Activated CD4-positive, alpha-beta T cell treated with anti-CD3 and anti-CD28 coated beads, Interleukin-2, amount 10 ng/mL, durations not matched to agents 7 days and 5 days (primary cell): ENCODE measurements around the gene CDKL1. TPM values are rescaled to one million over a fixed set of nuclear protein-coding genes. Genes with fewer than 3 reads are reported as not detected.
A peak's percentile ranks its signal among the peaks of the same experiment; 100 is the strongest.

Experiments used
- CTCF ChIA-PET: fragments of 350-600 bp; sonication (Branson Sonifier 250); formaldehyde crosslinking; loops from one replicate; lab custom pipeline; 2021; ENCODE audit warnings: antibody characterized with exemption; lab: Charles Lee
- POLR2A ChIA-PET: fragments of 350-600 bp; sonication (Branson Sonifier 250); formaldehyde crosslinking; loops from one replicate; lab custom pipeline; 2021; ENCODE audit warnings: antibody characterized with exemption; lab: Charles Lee
- DNase-seq: peaks from one replicate; pipeline ENCODE4 v3.0.0-alpha.2; 2020
- H3K27ac Mint-ChIP-seq: one replicate; pipeline ENCODE4 v1.8.0; 2021; ENCODE audit warnings: mild to moderate bottlenecking, moderate library complexity, mixed read lengths
- H3K27me3 Mint-ChIP-seq: one replicate; pipeline ENCODE4 v1.8.0; 2021; ENCODE audit warnings: mixed read lengths
- H3K36me3 Mint-ChIP-seq: one replicate; pipeline ENCODE4 v1.8.0; 2021; ENCODE audit warnings: low read depth, mixed read lengths
- H3K4me1 Mint-ChIP-seq: one replicate; pipeline ENCODE4 v1.8.0; 2021; ENCODE audit warnings: mixed read lengths
- H3K4me3 Mint-ChIP-seq: one replicate; pipeline ENCODE4 v1.8.0; 2021; ENCODE audit warnings: mild to moderate bottlenecking, moderate library complexity, mixed read lengths
- H3K9me3 Mint-ChIP-seq: one replicate; pipeline ENCODE4 v1.8.0; 2021; ENCODE audit warnings: mixed read lengths
- total RNA-seq, 2 experiments: library from RNA; stranded (reverse); gene quantifications; one replicate each; pipeline ENCODE4 v1.2.3, GENCODE V29; 2021

The CDKL1 gene
- total RNA-seq, 2 experiments from 2014 or later: 11.5 to 14.6 TPM

- peak; percentile 92 for DNase-seq
- CTCF ChIA-PET: interaction anchor here (1.1 to 4.2 kb wide), 9 partner anchors 9 to 393 kb away, joined by 3 to 40 read pairs (median 3); no protein-coding TSS in a partner anchor
- Mint-ChIP-seq H3K9me3 (peaks cover 8% of the 10 kb centered on the region), H3K27me3 (no peaks in the 10 kb centered on the region), H3K36me3 (peaks cover 32% of the 10 kb centered on the region), H3K27ac (peak within 1 kb of the TSS; percentile 92), H3K4me1 (peaks cover 45% of the 10 kb centered on the region), H3K4me3 (peak within 1 kb of the TSS; percentile 81)
- POLR2A ChIA-PET: interaction anchor here (1.2 kb wide), 1 partner anchor 9 kb away, joined by 8 read pairs; no protein-coding TSS in a partner anchor
Measured at GRCh38 chr14:50311972-50312733, 84.5 kb downstream of the CDKL1 start, which contains the start of the genes DMAC2L and L2HGDH. DMAC2L (plus strand) TSS chr14:50312324; CDS start chr14:50321488, 9,164 bp downstream. L2HGDH (minus strand) TSS chr14:50312229; CDS start chr14:50312150, 79 bp downstream.

DNA sequence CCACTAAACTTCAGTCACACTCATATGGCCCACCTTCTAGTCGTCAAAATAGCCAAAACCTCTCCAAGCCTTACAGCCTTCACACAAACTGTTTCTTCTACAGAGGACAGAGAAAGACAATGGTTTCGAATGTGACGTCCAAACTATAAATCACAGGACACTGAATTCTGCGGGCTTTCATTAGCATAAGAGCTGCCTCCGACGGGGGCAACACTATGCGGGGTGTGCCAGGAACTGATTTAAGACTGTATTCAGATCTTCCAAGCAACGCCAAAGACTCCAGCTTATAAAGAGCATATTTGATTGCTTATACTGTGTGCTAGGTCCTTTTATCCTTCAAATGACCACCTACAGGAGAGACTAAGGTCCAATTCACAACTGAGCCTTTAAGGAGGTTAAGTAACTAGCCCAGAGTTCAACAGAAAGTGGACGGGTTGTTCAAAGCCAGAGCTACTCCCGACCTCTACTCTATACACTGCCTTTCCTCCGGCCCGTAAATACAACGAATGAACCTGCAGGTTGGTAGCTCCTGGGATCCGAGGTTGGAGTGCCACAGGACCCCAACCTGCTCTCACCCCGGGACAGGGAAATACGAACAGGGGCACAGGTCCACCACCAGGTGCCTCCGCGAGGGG is 85.2 kb downstream of the CDKL1 start:
- H3K27ac Mint-ChIP-seq: peak overlapping the region; percentile 92
- no peak for DNase-seq
- H3K36me3 Mint-ChIP-seq: peaks cover 29% of the 10 kb centered on the region
- CTCF ChIA-PET: interaction anchor here (0.9 to 4.2 kb wide), 13 partner anchors 9 to 449 kb away, joined by 3 to 40 read pairs (median 3); no protein-coding TSS in a partner anchor
- POLR2A ChIA-PET: interaction anchor here (0.5 to 1.2 kb wide), 3 partner anchors 10 to 730 kb away, joined by 3 to 8 read pairs (median 5); no protein-coding TSS in a partner anchor
- peaks cover 8% of the 10 kb centered on the region for H3K9me3 Mint-ChIP-seq
- H3K4me3 Mint-ChIP-seq: peak overlapping the region; percentile 81
- H3K27me3 Mint-ChIP-seq: no peaks in the 10 kb centered on the region
- peaks cover 43% of the 10 kb centered on the region for H3K4me1 Mint-ChIP-seq

GRCh38 chr14:50310445-50310844 is 86.2 kb downstream of the CDKL1 start:
- DNase-seq: no peak
- Mint-ChIP-seq H3K9me3 (peaks cover 8% of the 10 kb centered on the region), H3K27me3 (no peaks in the 10 kb centered on the region), H3K4me3 (peak overlapping the region; percentile 45), H3K36me3 (peaks cover 21% of the 10 kb centered on the region), H3K4me1 (peaks cover 39% of the 10 kb centered on the region), H3K27ac (no peak overlapping the region)
- ChIA-PET POLR2A (no interaction called here), CTCF (interaction anchor here (0.6 to 4.2 kb wide), 6 partner anchors 8 to 723 kb away, joined by 3 to 40 read pairs (median 3); no protein-coding TSS in a partner anchor)

- H3K9me3 Mint-ChIP-seq: peaks cover under 1% of the 10 kb centered on the region
- no peak overlapping the region for H3K4me3 Mint-ChIP-seq
- H3K27me3 Mint-ChIP-seq: no peaks in the 10 kb centered on the region
- peaks cover 31% of the 10 kb centered on the region for H3K4me1 Mint-ChIP-seq
- ChIA-PET POLR2A (no interaction called here), CTCF (interaction anchor here (1.0 to 1.9 kb wide), 2 partner anchors 13 to 455 kb away, joined by 4 read pairs; no protein-coding TSS in a partner anchor)
- DNase-seq: no peak
- peaks cover 6% of the 10 kb centered on the region for H3K36me3 Mint-ChIP-seq
- no peak overlapping the region for H3K27ac Mint-ChIP-seq
Measured at GRCh38 chr14:50308363-50308915, 88.2 kb downstream of the CDKL1 start.

- no peaks in the 10 kb centered on the region for H3K27me3 Mint-ChIP-seq
- no peak overlapping the region for H3K27ac Mint-ChIP-seq
- H3K4me3 Mint-ChIP-seq: no peak overlapping the region
- peaks cover 6% of the 10 kb centered on the region for H3K4me1 Mint-ChIP-seq
- H3K36me3 Mint-ChIP-seq: peaks cover 24% of the 10 kb centered on the region
- H3K9me3 Mint-ChIP-seq: no peaks in the 10 kb centered on the region
- CTCF ChIA-PET: interaction anchor here (0.6 to 2.0 kb wide), 4 partner anchors 11 to 440 kb away, joined by 3 to 6 read pairs (median 4); no protein-coding TSS in a partner anchor
- no peak for DNase-seq
- POLR2A ChIA-PET: no interaction called here
Measured at GRCh38 chr14:50303744-50304471, 92.8 kb downstream of the CDKL1 start.

GRCh38 chr14:50301914-50302313 is 94.8 kb downstream of the CDKL1 start:
- POLR2A ChIA-PET: no interaction called here
- peaks cover 3% of the 10 kb centered on the region for H3K4me1 Mint-ChIP-seq
- CTCF ChIA-PET: interaction anchor here (1.2 to 1.4 kb wide), 2 partner anchors 9 to 13 kb away, joined by 3 read pairs; no protein-coding TSS in a partner anchor
- no peak for DNase-seq
- peaks cover 30% of the 10 kb centered on the region for H3K36me3 Mint-ChIP-seq
- no peak overlapping the region for H3K4me3 Mint-ChIP-seq
- no peak overlapping the region for H3K27ac Mint-ChIP-seq
- H3K9me3 Mint-ChIP-seq: no peaks in the 10 kb centered on the region
- no peaks in the 10 kb centered on the region for H3K27me3 Mint-ChIP-seq

DNA sequence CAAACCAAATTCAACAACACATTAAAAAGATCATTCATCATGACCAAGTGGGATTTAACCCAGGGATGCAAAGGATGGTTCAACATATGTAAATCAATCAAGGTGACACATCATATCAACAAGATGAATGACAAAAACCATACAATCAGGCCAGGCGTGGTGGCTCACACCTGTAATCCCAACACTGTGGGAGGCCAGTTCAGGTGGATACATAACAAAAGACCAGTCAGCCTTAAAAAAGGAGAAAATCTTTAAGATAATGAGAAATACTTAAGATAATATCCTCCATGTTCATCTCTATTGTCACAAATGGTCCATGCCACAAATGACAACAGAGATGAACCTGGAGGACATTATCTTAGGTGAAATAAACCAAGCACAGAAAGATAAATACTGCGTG is 97.1 kb downstream of the CDKL1 start:
- no peak for DNase-seq
- Mint-ChIP-seq H3K4me3 (no peak overlapping the region), H3K4me1 (peaks cover 4% of the 10 kb centered on the region), H3K9me3 (no peaks in the 10 kb centered on the region), H3K27ac (no peak overlapping the region), H3K36me3 (peaks cover 30% of the 10 kb centered on the region), H3K27me3 (no peaks in the 10 kb centered on the region)
- ChIA-PET CTCF (no interaction called here), POLR2A (no interaction called here)

DNA sequence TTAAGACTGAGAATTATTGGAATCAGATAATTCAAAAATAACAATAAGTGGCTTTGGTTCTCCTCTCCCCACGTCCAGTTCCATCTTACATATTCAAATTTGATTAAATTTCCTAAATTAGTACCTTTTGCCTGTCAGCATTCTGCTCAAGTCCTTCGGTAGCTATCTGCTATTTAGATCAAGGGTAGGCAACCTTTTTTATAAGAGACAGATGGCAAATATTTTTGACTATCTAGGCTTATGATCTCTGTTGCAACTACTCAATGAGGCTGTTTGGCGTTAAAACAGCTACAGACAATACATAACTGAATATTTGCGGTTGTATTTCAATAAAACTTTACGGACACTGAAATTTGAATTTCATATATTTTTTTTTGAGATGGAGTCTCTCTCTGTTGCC is 106.4 kb downstream of the CDKL1 start:
- H3K4me1 Mint-ChIP-seq: no peaks in the 10 kb centered on the region
- H3K9me3 Mint-ChIP-seq: no peaks in the 10 kb centered on the region

DNA sequence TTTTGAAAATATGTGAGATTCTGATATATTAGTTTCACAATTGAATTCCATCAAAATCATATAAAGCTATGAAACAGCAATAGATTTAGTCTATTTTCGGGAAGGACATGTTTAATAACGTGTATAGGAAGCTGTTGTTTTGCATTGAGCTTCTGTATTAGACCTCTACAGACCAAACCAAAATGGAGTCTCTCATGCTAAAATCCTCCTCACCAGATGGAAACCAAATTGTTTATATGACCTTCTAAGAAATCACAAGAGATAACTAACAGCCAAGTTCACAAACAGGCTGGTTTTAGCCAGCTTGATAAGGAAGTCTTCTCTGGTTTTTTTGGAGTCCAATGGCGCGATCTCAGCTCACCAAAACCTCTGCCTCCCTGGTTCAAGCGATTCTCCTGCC is 108.5 kb downstream of the CDKL1 start:
- no peaks in the 10 kb centered on the region for H3K4me1 Mint-ChIP-seq
- H3K27me3 Mint-ChIP-seq: no peaks in the 10 kb centered on the region
- CTCF ChIA-PET: interaction anchor here (0.5 to 1.2 kb wide), 3 partner anchors 14 to 457 kb away, joined by 3 to 4 read pairs (median 3); no protein-coding TSS in a partner anchor

More for the DNA sequence above, 106.4 kb downstream of the CDKL1 start:
- ChIA-PET CTCF (interaction anchor here (0.6 to 1.4 kb wide), 2 partner anchors 523 to 535 kb away, joined by 3 read pairs; no protein-coding TSS in a partner anchor), POLR2A (interaction anchor here (0.7 kb wide), 1 partner anchor 21 kb away, joined by 5 read pairs; no protein-coding TSS in a partner anchor)
- peaks cover 23% of the 10 kb centered on the region for H3K36me3 Mint-ChIP-seq
- no peaks in the 10 kb centered on the region for H3K27me3 Mint-ChIP-seq
- no peak overlapping the region for H3K4me3 Mint-ChIP-seq
- H3K27ac Mint-ChIP-seq: no peak overlapping the region
- no peak for DNase-seq

GRCh38 chr14:50285861-50286260 is 110.8 kb downstream of the CDKL1 start:
- no peaks in the 10 kb centered on the region for H3K4me1 Mint-ChIP-seq
- CTCF ChIA-PET: no interaction called here
- no peak overlapping the region for H3K27ac Mint-ChIP-seq
- POLR2A ChIA-PET: no interaction called here
- no peaks in the 10 kb centered on the region for H3K27me3 Mint-ChIP-seq
- no peak overlapping the region for H3K4me3 Mint-ChIP-seq
- H3K36me3 Mint-ChIP-seq: peaks cover 10% of the 10 kb centered on the region
- DNase-seq: no peak
- no peaks in the 10 kb centered on the region for H3K9me3 Mint-ChIP-seq

More for the DNA sequence above, 108.5 kb downstream of the CDKL1 start:
- DNase-seq: no peak
- Mint-ChIP-seq H3K9me3 (no peaks in the 10 kb centered on the region), H3K27ac (no peak overlapping the region), H3K4me3 (no peak overlapping the region), H3K36me3 (peaks cover 16% of the 10 kb centered on the region)
- POLR2A ChIA-PET: no interaction called here
